Non-pigmented ciliary epithelial cell (primary cell): ENCODE data around the gene VAMP2.
"Not testable (repeated sequence)": the region's sequence is repeated elsewhere in the genome, so short reads cannot be mapped to it uniquely, and the experiment has no call there.

Experiments
- DNase-seq: peaks from one replicate; pipeline ENCODE4 v3.0.0-alpha.2; 2010; ENCODE audit warnings: low read depth

The VAMP2 gene

DNA sequence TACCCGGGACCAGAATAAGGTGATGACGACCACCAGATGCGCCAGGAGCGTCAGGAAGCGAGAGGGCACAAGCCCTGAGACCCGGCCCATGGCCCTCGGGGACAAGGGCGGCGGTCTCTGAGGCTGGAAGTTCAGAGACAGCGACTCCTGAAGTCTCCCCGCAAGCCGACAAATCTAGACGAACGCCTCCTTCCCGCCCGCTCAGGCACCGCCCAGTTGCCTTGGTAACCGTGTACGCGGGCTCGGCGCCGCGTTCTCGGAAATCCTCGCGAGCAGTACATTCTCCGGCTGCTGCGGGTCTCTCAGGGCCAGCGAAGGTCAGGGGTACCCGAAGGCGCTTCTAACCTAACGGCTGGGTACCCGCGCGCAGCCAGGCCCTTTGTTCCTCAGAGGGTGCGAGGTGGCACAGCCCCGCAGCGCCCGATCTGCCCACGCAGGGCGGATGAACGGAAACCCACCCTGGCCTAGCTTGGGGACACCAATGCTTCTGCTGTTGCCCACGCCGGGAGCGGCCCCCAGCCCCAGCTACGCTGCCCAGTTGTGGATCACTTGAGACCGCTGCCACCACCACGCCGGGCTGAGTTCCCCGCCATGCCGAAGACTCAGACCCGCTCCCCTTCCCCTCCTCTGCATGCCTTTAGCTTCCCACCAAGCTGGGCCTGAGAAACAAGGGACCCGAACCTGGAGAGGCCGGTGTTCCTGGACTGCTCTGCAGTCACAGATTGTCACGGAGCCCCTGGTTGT is 13.6 kb upstream of the VAMP2 start, which contains the start of gene TMEM107:
TSS of gene TMEM107 (minus strand) at position 184 of the 744 bp plus-strand sequence. CDS start at position 90, 94 bp downstream.
- DNase-seq, result no peak

DNA sequence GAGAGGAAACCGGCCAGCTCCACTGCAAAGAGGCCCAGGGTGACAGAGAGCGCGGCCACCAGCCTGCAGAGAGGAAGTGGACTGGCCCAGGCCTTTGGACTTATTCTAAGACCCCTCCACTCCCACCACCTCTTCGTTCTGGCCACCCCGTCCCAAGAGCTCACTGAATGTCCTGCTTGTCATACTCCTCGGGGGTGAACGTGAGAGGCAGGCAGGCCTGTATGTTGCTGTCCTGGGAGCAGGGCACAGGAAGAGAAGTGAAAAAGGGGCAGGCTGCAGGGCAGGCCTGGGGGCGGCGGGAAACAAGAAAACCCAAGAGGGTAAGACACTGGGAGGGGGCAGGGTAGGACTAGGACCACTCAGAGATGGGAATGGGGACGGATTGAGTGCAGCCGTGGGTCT is 13.0 kb upstream of the VAMP2 start:
- DNase-seq, result no peak

DNA sequence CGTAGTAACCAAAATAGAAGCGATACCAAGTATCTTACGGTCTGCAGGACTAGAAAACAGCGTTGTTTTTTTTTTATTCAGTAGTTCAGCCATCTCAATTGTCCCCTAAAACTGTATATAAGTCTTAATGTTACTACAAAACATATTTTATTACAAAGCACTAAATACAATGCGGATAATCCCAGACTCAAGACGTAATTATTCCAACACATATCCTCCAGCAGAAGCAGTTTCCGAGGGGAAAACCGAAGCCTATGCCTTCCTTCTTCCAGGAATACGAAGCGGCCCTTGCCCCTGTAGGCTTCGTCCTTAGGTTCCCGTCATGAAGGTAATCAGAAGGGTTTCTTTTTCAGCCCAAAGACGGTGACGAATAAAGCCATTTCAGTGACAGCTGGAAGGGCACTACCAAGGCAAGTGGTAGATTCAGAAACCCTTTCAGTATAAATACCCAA is 11.1 kb upstream of the VAMP2 start:
- DNase-seq, result no peak

DNA sequence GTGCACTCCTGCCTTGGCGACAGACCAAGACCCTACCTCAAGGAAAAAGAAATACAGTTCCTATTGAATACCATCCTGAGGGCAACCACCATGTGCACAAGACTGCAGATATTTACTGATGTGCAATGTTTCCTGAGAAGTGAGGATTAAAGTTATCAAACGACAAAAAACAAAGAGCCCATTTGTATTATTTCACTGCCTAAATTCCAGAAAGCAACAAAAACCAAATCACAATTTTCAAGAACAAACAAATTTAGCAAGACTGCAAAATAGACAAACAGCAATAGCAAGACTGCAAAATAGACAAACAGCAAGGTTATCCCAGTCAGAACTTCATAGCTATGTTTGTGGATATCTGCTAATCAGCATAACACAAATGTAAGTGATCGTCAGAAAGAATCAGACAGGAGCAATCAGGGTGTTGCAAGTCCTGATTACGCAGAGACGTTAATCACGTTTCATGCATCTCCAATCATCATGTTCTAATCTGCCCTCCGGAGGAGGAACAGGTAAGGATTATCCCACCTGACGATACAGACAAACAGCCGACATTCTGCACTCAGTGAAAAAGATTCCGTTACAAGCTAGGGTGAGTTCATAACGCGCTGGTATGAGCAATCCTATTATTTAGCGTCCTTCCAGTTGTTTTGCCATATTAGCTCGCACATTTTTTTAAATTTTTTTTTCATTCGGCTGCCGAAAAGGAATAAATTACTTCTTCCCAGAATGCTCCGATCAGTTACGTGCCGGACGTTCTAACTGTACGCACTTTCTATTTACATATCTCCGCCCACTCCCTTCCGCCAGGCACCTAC is 10.5 kb upstream of the VAMP2 start:
- DNase-seq, result peak; percentile 95

DNA sequence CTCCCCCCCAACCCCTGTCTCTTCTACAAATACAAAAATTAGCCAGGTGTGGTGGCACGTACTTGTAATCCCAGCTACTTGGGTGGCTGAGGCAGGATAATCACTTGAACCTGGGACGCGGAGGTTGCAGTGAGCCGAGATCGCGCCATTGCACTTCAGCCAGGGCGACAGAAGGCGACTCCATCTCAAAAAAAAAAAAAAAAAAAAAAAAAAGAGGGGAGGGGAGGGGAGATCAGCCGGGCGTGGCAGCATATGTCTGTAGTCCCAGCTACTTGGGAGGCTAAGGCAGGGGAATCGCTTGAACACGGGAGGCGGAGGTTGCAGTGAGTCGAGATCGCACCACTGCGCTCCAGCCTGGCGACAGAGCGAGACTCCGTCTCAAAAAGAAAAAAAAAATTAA is 7.4 kb upstream of the VAMP2 start:
- DNase-seq, result not testable (repeated sequence)

DNA sequence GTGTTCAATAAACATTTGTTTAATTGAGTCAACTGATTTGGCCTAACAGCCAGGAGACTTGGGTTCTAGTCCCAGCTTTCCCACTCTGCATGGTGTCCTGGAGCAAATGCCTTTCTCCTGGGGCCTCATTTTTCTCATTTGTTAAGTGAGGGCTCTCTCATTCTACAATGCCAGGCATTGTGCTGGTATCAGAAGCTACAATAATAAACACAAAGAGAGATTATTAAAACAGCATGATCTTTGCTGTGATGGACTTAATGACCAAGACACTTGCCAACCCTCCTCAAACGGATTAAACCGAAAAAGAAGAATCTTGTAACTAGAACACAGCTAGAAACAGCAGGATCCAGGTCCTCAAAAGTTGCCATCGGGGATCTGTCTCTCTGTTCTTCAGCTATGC is 4.8 kb upstream of the VAMP2 start:
- no peak for DNase-seq

DNA sequence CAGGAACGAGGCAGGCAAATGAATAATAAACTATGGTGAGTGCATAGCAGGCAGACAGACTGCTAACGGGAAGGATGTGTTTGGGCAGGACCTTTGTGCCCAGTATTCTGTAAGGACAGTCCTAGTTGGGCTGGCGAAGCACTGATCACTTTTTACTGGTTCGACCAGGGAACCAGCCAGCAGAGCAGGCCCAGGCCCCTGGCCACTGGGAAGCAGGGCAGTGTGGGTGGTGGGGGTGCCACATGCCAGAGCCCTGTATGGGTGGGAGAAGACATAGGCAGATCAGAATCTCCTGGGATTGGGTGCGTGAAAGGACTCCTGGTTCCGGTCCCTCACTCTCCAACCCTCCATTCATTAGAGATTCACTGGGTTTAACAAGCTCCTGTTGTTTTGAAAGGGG is 4.0 kb upstream of the VAMP2 start:
- no peak for DNase-seq

DNA sequence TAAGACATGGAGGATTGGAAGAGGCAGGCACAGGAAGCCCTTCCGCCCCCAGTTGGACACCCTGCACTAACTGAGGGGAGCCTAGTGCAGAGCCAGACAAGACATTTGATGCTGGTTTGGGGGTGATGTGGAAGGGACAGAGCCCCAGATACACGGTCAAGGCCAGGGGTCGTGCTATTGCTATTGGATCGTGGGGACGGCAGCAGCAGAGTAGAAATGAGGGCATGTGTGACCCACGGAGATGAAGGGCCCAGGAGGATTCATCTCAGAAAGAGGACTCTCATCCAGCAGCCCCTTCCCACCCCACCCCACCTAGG is 2.0 kb upstream of the VAMP2 start:
- no peak for DNase-seq

DNA sequence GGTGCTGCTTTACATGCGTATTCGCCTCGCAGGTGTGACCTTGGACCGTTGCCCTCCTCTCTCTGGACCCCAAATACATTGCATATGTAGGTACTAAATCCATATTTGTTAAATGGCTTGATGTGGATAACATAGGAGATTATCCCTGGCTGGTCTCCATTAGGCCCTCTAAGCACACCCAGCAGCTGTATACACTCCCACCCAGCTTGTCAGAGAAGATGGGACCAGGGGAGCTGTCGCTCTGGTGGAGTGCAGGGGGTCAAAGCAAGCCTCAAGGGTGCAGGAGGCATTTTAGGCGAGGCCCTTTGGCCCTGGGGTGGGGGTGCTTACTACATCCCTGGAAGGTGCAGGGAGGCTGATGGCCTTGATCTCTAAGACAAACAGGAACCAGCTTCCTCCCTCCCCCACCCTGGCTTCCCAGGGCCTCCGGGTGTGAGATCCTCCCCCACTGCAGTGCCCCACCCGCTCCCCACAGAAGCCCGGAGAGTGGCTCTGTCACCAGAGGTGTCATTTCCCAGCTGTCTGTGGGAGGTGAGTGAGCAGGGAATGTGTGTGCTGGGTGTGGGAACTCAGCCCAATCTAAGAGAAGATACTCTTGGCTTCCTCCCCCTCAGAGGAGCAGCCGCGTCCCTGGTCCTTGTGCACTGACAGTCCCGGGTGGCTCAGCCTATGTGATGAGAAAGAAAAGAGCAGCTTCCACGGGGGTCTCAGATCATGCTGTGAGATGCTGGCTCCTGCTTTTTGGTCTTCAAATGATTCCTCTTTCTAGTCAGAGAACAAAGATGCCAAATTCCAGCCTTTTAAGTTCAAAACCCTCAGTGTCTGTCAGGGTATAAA is 1.4 kb upstream of the VAMP2 start:
- no peak for DNase-seq

DNA sequence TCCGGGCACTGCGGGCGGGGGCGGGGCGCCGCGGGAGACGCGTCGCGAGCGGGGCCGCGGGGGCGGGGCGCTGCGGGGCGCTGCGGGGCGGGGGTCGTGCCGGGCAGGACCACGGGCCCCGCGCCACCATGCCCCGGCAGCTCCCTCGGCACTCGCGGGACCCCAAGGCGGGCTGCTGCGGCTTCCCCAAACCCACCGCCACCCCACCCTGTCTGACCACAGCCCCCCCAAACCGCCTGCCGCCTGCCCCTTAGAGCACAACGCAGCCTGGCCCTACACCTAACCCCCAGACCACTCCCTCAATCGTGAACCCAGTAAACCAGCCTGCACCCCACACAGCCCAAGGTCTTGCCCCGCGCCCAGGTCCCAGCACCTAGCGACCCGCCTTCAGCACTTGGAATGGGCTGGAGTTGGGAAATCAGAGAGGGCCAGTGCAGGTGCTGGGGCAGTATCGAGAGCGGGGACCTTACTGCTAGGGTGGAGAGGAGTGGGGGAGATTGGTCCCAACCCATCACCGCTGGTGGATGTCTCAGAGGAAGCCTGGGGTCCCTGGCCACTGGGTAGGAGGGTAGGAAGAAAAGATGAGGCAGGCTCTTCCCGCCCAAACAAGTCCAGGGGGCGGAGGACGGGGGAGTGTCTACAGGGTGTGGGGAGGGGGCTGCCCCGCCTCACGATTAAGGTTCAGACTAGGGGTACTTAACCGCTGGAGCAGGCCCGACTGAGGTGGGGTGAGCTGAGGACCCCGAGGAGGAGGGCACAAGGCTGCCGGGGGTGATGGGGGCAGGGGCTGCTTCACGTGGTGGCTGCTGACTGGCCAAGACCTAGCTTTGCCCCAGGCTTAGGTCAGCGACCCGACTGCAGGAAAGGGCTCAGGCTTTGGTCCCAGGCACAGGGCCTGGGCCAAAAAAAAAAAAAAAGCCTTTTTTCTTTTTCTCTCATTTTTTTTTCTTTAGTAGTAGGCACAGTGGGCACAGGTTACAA is 539 bp upstream of the VAMP2 start:
- no peak for DNase-seq

DNA sequence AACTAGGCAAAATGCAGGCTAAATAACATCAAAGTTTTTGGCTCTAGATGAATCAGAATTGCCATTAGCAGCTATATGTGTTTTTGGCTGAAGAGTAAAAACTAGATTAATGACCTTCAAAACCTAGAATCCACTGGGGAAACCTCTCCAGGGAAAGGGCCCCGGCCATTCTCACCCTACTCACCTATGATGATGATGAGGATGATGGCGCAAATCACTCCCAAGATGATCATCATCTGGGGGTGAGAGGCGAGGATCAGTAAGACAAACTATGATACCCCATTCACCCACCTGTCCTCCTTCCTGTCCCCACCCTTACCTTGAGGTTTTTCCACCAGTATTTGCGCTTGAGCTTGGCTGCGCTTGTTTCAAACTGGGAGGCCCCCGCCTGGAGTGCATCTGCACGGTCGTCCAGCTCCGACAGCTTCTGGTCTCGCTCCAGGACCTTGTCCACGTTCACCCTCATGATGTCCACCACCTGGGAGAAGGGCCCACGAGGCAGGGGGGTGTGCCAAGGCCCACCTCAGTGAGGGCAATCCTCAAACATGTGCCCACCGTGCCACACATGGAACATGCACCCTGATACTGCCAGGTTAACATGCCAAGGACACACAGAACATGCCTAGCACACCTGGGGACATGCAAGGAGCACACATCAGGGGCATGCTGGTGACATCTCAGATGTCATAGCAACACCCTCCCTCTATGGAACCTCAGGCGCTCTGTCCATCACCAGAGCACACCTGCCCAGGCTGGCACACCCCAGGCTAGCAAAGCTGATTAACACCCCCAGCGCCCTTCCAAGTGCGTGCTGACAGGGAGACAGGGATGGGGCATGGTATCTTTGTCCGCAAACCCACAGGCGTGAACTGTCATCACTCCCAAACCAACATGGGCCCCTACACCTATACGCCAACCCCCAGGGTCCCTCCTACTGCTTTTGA is 1.2 kb downstream of the VAMP2 start:
- DNase-seq, result no peak

DNA sequence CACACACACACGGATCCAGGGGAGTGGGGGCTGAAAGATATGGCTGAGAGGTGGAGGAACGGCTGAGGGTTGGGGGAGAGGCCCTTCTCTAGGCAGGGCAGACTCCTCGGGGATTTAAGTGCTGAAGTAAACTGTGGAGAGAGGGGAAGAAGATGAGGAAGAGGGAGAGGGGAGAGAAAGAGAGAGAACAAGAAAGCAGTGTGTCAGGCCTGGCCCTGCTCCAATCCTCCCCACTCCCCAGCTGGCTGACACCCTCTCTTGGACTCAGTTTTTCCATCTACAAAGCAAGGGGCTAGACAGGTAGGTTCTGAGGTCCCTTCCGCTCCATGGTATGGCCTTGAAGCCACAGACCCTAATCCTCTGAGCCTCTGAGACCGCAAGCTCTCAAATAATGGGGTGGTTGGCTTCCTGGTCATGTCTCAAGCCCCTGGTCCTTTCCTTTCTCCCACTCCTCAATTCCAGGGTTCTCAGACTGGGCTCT is 2.0 kb downstream of the VAMP2 start:
- DNase-seq, result no peak

DNA sequence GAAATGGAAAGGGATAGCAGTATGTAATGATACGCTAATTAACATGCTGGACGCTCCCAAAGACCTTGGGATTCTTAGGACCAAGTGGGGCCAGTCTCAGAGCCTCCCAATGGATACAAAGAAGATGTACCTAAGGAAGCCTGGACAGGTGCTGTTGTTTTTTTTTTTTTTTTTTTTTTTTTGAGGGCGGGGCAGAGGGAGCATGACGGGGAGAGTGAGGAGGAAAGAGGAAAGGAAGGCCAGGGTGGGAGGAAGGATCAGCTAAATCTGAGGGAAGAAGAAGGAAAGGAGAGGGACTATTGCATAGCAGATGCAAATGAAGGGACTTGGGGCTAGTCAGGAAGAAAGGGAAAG is 2.5 kb downstream of the VAMP2 start:
- DNase-seq, result no peak

DNA sequence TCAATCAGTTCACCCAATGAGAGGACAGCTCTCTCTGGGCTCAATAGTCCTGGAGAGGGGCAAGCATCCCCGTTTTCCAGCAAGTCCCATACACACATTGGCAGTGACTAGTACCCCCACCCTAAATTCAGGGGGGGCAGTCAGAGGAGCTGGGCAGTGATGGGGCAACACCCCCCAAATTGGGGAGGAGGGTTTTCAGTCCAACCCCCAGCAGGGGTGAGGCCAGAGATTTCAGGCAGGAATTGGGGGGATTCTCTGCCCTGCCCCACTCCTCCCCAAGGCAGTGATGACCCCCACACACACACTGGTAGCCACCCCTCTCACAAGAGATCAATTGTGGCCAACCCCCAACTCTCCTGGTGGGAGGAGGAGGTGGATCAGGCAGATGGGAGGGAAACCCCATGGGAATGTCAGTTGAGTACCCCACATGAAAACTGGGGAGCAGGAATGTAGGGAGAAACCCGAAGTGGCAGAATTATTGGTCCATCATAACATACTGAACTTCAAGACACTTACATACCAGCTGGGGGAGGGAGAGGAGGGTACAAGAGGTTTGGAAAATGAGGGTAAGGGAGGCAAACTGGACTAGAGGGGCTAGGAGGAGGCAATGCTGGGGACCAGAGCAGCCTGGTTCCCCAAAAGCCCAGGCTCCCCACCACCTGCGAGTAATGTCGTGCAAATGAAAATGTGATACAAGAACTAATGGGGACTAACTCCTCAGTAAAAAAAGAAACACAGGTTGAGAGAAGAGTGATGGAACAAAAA is 3.1 kb downstream of the VAMP2 start:
- DNase-seq, result no peak

DNA sequence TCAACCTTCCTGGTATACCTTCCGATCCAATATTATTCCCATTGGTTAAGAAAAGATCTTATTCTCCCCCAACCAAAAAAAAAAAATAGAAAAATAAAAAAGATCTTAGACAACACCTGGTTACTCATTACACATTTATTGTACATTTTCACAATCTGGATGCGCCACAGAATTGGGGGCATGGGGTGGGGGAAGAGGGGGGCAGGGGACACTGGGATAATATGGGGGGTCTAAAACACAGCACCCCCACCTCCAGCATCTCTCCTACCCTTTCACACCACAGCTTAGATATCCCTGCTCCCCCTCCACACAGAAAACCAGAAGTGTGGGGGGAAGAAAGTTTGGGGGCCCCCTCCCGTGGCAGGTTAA is 3.7 kb downstream of the VAMP2 start:
- DNase-seq, result no peak

DNA sequence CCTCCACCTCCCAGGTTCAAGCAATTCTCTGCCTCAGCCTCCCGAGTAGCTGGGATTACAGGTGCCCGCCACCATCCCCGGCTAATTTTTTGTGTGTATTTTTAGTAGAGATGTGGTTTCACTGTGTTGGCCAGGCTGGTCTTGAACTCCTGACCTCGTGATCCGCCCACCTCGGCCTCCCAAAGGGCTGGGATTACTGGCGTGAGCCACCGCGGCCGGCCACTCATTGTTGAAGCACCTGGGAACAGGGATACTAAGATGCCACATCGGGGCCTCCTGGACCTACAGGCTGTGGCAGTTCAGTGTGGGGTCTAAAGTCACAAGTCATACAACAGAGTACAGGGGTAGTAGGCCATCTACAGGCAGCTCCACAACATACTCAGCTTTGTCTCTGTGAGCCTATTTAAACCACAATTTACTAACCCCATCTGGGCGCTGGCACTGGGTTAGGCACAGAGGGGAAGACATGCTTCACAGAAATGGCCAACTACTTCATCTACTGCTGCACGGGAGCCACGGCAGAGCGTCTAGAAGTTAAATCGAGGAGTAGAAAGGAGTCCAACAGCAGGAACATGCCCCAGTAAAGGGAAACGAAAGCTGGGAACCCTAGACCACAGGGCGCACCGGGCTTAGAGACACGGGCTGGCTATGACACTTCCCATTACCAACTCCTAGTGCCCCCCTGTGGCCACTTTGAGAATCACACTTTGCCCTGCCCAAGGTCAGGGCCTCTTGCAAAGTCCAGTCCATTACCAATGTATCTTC is 4.3 kb downstream of the VAMP2 start:
- DNase-seq, result no peak

DNA sequence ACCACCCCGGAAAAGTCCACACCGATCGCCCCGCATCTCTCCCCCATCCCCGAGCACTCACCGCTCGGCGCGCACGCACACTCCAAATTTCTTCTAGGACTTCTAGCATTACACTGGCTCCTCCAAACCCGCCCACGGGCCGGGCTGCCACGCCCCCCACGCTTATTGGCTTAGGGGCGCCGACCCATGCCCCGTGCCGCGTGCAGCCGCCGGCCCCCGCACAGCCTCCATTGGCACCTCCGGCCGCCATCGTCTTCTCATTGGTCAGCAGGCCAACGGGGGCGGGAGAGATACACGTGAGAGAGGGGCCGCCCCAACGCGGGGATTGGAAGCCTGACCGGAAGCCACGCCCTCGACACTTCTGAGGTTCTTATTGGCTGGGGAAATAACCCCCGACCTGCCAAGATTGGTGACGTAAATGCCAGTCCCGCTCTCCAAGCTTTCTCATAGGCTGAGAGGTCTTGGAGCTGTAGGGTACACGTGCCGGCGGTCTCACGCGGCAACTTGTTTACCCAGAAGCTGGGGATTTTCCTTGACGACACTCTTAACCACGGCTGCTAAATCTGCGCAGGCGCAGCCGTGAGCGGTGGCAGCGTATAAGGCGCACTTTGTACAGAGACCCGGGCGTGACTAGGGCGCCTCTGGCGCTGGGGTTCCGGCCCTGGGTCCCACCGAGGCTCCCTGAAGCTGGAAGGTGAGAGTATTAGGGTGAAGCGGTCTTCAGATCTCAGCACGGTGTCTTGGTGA is 6.3 kb downstream of the VAMP2 start:
- peak; percentile 100 for DNase-seq

DNA sequence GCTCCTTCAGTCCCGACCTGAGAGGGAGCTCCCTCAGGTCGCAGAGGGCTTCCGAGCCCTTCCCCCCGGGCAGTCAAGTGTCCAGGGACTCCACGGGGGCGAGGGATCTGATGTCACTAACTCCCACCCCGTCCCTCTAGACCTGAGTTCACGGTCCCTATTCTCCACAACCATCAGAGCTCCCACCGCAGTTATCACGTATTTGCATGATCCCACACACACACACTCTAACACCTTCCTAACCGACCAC is 6.8 kb downstream of the VAMP2 start:
- DNase-seq, result no peak
